ENCODE results near the gene GRIK3.
"Not testable (repeated sequence)": the region's sequence is repeated elsewhere in the genome, so short reads cannot be mapped to it uniquely, and the experiment has no call there.

The GRIK3 gene

DNA sequence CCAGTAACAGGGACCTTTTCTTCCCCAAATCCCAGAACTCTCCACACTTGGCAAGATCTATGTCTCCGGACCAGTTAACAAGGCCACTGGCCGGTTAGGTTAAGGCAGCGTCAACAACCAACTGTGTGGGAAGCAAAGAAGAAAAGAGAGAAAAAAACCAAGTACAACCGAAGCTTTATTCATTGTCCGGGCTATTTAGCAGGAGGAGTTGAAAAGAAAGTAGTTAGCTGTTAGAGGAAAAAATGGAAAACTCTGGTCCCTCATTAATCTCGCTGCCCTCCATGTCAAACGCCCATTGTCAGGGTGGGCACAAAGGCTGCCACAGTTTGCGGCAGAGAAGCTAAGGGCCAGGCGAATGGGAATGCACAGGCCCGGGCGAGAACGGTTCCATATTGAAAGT lies 49.3 kb upstream of the GRIK3 start:
- TF ChIP-seq, protein P1, sequence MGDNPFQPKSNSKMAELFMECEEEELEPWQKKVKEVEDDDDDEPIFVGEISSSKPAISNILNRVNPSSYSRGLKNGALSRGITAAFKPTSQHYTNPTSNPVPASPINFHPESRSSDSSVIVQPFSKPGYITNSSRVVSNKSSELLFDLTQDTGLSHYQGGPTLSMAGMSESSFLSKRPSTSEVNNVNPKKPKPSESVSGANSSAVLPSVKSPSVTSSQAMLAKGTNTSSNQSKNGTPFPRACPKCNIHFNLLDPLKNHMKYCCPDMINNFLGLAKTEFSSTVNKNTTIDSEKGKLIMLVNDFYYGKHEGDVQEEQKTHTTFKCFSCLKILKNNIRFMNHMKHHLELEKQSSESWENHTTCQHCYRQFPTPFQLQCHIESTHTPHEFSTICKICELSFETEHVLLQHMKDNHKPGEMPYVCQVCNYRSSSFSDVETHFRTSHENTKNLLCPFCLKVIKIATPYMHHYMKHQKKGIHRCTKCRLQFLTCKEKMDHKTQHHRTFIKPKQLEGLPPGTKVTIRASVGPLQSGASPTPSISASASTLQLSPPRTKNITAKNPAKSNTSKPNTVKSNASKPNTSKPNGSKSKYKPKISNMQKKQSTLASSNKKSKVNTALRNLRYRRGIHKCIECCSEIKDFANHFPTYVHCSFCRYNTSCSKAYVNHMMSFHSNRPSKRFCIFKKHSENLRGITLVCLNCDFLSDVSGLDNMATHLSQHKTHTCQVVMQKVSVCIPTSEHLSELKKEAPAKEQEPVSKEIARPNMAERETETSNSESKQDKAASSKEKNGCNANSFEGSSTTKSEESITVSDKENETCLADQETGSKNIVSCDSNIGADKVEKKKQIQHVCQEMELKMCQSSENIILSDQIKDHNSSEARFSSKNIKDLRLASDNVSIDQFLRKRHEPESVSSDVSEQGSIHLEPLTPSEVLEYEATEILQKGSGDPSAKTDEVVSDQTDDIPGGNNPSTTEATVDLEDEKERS (tag by site-specific recombination; IDR thresholded peaks at IDR 0.05): no peak
- TF ChIP-seq, protein P2, sequence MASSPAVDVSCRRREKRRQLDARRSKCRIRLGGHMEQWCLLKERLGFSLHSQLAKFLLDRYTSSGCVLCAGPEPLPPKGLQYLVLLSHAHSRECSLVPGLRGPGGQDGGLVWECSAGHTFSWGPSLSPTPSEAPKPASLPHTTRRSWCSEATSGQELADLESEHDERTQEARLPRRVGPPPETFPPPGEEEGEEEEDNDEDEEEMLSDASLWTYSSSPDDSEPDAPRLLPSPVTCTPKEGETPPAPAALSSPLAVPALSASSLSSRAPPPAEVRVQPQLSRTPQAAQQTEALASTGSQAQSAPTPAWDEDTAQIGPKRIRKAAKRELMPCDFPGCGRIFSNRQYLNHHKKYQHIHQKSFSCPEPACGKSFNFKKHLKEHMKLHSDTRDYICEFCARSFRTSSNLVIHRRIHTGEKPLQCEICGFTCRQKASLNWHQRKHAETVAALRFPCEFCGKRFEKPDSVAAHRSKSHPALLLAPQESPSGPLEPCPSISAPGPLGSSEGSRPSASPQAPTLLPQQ (tag by site-specific recombination; IDR thresholded peaks at IDR 0.05): no peak
- TF ChIP-seq ZNF391 (tag by site-specific recombination; IDR thresholded peaks at IDR 0.05; ENCODE audit: borderline replicate concordance, low read depth): no peak
- no peak for TF ChIP-seq ZNF266 (tag by site-specific recombination; IDR thresholded peaks at IDR 0.05; ENCODE audit: low read depth)
- no peak for TF ChIP-seq KLF8 (tag by site-specific recombination; IDR thresholded peaks at IDR 0.05)
- no peak for TF ChIP-seq SALL2 (tag by site-specific recombination; IDR thresholded peaks at IDR 0.05; ENCODE audit: borderline replicate concordance)
- TF ChIP-seq ZXDB (tag by site-specific recombination; IDR thresholded peaks at IDR 0.05): no peak
- no peak for TF ChIP-seq YY1 (tag by site-specific recombination; IDR thresholded peaks at IDR 0.05)
- Histone ChIP-seq H3K4me3 (ENCODE audit: low read depth, low read length) (no peak overlapping the region), H3K9me3 (ENCODE audit: control insufficient read depth, insufficient read depth, low read depth, low read length) (no peaks in the 10 kb centered on the region), H3K4me1 (ENCODE audit: control insufficient read depth, insufficient read depth, low read length) (no peaks in the 10 kb centered on the region), H3K36me3 (ENCODE audit: control insufficient read depth in 2 of 2, insufficient read depth in 1 of 2, low read length in 2 of 2) (no peaks in the 10 kb centered on the region), H3K27ac (ENCODE audit: extremely low read depth, low read depth, low read length) (no peak overlapping the region)
- ChIA-PET POLR2A (no interaction called here), CTCF (no interaction called here)

DNA sequence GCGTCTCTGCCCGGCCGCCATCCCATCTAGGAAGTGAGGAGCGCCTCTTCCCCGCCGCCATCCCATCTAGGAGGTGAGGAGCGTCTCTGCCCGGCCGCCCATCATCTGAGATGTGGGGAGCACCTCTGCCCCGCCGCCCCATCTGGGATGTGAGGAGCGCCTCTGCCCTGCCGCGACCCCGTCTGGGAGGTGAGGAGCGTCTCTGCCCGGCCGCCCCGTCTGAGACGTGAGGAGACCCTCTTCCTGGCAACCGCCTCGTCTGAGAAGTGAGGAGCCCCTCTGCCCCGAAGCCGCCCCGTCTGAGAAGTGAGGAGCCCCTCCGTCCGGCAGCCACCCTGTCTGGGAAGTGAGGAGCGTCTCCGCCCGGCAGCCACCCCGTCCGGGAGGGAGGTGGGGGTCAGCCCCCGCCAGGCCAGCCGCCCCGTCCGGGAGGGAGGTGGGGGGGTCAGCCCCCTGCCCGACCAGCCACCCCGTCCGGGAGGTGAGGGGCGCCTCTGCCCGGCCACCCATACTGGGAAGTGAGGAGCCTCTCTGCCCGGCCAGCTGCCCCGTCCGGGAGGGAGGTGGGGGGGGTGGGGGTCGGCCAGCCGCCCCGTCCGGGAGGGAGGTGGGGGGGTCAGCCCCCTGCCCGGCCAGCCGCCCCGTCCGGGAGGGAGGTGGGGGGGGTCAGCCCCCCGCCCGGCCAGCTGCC lies 46.1 kb upstream of the GRIK3 start:
- H3K27ac ChIP-seq (ENCODE audit: extremely low read depth, low read depth, low read length); POLR2A ChIA-PET; H3K4me3 ChIP-seq (ENCODE audit: low read depth, low read length); H3K9me3 ChIP-seq (ENCODE audit: control insufficient read depth, insufficient read depth, low read depth, low read length); H3K4me1 ChIP-seq (ENCODE audit: control insufficient read depth, insufficient read depth, low read length); H3K36me3 ChIP-seq (ENCODE audit: control insufficient read depth in 2 of 2, insufficient read depth in 1 of 2, low read length in 2 of 2); CTCF ChIA-PET: not testable (repeated sequence)

DNA sequence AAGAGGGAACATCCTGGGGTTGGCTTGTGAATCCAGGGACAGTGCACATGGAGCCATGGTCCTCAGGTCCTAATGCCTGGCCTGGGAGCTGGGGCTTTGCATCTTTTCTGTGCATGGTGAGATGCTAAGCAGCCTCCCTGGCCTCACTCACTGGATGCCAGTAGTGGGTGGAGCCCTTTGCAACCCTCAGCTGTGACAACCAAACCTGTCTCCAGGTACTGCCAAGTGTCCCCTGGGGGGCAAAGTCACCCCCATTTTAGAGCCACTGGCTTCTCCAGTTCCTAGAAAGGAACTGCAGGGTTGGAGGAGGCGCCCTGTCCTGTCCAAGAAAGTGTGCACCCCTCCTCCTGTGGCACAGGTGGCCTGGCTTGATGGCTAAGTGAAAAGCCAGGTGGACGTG lies 44.6 kb upstream of the GRIK3 start:
- ChIA-PET CTCF (no interaction called here), POLR2A (no interaction called here)
- H3K4me3 ChIP-seq (ENCODE audit: low read depth, low read length): no peak overlapping the region

More for the DNA sequence above, 44.6 kb upstream of the GRIK3 start:
- TF ChIP-seq ZNF354C (tag by site-specific recombination; IDR thresholded peaks at IDR 0.05; ENCODE audit: borderline replicate concordance, low read depth): no peak
- TF ChIP-seq, protein P3, sequence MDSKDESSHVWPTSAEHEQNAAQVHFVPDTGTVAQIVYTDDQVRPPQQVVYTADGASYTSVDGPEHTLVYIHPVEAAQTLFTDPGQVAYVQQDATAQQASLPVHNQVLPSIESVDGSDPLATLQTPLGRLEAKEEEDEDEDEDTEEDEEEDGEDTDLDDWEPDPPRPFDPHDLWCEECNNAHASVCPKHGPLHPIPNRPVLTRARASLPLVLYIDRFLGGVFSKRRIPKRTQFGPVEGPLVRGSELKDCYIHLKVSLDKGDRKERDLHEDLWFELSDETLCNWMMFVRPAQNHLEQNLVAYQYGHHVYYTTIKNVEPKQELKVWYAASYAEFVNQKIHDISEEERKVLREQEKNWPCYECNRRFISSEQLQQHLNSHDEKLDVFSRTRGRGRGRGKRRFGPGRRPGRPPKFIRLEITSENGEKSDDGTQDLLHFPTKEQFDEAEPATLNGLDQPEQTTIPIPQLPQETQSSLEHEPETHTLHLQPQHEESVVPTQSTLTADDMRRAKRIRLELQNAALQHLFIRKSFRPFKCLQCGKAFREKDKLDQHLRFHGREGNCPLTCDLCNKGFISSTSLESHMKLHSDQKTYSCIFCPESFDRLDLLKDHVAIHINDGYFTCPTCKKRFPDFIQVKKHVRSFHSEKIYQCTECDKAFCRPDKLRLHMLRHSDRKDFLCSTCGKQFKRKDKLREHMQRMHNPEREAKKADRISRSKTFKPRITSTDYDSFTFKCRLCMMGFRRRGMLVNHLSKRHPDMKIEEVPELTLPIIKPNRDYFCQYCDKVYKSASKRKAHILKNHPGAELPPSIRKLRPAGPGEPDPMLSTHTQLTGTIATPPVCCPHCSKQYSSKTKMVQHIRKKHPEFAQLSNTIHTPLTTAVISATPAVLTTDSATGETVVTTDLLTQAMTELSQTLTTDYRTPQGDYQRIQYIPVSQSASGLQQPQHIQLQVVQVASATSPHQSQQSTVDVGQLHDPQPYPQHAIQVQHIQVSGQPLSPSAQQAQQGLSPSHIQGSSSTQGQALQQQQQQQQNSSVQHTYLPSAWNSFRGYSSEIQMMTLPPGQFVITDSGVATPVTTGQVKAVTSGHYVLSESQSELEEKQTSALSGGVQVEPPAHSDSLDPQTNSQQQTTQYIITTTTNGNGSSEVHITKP (tag by site-specific recombination; IDR thresholded peaks at IDR 0.05): peak; percentile 64
- TF ChIP-seq, protein P4, sequence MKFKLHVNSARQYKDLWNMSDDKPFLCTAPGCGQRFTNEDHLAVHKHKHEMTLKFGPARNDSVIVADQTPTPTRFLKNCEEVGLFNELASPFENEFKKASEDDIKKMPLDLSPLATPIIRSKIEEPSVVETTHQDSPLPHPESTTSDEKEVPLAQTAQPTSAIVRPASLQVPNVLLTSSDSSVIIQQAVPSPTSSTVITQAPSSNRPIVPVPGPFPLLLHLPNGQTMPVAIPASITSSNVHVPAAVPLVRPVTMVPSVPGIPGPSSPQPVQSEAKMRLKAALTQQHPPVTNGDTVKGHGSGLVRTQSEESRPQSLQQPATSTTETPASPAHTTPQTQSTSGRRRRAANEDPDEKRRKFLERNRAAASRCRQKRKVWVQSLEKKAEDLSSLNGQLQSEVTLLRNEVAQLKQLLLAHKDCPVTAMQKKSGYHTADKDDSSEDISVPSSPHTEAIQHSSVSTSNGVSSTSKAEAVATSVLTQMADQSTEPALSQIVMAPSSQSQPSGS (tag by site-specific recombination; IDR thresholded peaks at IDR 0.05; ENCODE audit: low read depth): no peak
- Histone ChIP-seq H3K36me3 (ENCODE audit: control insufficient read depth in 2 of 2, insufficient read depth in 1 of 2, low read length in 2 of 2) (no peaks in the 10 kb centered on the region), H3K9me3 (ENCODE audit: control insufficient read depth, insufficient read depth, low read depth, low read length) (no peaks in the 10 kb centered on the region), H3K4me1 (ENCODE audit: control insufficient read depth, insufficient read depth, low read length) (no peaks in the 10 kb centered on the region), H3K27ac (ENCODE audit: extremely low read depth, low read depth, low read length) (no peak overlapping the region)
